ENCODE measurements around the gene GFRA1. TPM values are rescaled to one million over a fixed set of nuclear protein-coding genes. Genes with fewer than 3 reads are reported as not detected.

Gene GFRA1
- total RNA-seq, 2 donors from 2014 or later = 1.6 to 3.1 TPM

GRCh38 chr10:116076621-116077020 is 196.4 kb downstream of the GFRA1 start:
- Mint-ChIP-seq H3K36me3 (ENCODE audit: low read depth) (no peaks in the 10 kb centered on the region), H3K4me3 (no peak overlapping the region), H3K9me3 (no peaks in the 10 kb centered on the region), H3K27ac (no peak overlapping the region), H3K27me3 (ENCODE audit: insufficient read depth) (no peaks in the 10 kb centered on the region), H3K4me1 (no peaks in the 10 kb centered on the region)
- no peak overlapping the region for H3K9ac ChIP-seq (ENCODE audit: extremely low read depth, low read length, poor library complexity, severe bottlenecking)
- TF ChIP-seq CTCF (conservative IDR thresholded peaks at IDR 0.05) = no peak
- H3K9me3 ChIP-seq (ENCODE audit: control insufficient read depth, low read length) = no peaks in the 10 kb centered on the region
- no peak for DNase-seq
- WGBS, 2 experiments (ENCODE audit: insufficient coverage in 1 of 2, insufficient read length in 1 of 2) = 88 to 97% methylated on average over 1 to 2 of the region's 3 CpGs
- no peaks in the 10 kb centered on the region for H3K36me3 ChIP-seq (ENCODE audit: control insufficient read depth, insufficient read depth, low read length)
- H3K27me3 ChIP-seq (ENCODE audit: control insufficient read depth, insufficient read depth, low read length, poor library complexity, severe bottlenecking) = no peaks in the 10 kb centered on the region
- no peak overlapping the region for H3K4me3 ChIP-seq (ENCODE audit: low read length)
- H3K27ac ChIP-seq (ENCODE audit: low read depth, low read length) = no peak overlapping the region
- H3K4me1 ChIP-seq (ENCODE audit: control insufficient read depth, insufficient read depth, low read length) = peaks cover 3% of the 10 kb centered on the region

DNA sequence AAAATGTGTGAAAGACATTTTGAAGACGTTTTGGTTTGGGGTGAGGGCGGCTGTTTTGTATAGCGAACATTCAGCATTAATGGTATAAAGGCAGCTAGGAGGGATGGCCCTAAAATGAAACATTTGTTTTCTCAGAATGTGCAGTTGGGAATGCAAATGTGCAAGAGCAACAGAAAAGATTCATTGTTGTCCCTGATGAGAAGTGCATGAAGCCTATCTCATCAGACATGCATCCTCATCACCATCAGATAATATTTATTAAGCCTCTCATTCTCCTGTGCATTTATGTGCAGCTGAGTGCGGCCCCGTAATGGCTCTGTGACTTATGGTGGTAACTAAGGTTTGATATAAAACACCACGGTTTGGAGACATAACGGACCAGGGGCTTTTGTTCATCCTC is 199.5 kb downstream of the GFRA1 start:
- no peak overlapping the region for H3K4me3 ChIP-seq (ENCODE audit: low read length)
- TF ChIP-seq CTCF (conservative IDR thresholded peaks at IDR 0.05) = no peak

GRCh38 chr10:116073001-116073400 is 200.0 kb downstream of the GFRA1 start:
- Mint-ChIP-seq H3K36me3 (ENCODE audit: low read depth) (no peaks in the 10 kb centered on the region), H3K4me3 (no peak overlapping the region), H3K9me3 (no peaks in the 10 kb centered on the region), H3K4me1 (peaks cover 5% of the 10 kb centered on the region), H3K27ac (no peak overlapping the region), H3K27me3 (ENCODE audit: insufficient read depth) (no peaks in the 10 kb centered on the region)
- DNase-seq = no peak
- Histone ChIP-seq H3K4me3 (ENCODE audit: low read length) (no peak overlapping the region), H3K9ac (ENCODE audit: extremely low read depth, low read length, poor library complexity, severe bottlenecking) (no peak overlapping the region), H3K27me3 (ENCODE audit: control insufficient read depth, insufficient read depth, low read length, poor library complexity, severe bottlenecking) (no peaks in the 10 kb centered on the region), H3K36me3 (ENCODE audit: control insufficient read depth, insufficient read depth, low read length) (no peaks in the 10 kb centered on the region), H3K27ac (ENCODE audit: low read depth, low read length) (no peak overlapping the region), H3K4me1 (ENCODE audit: control insufficient read depth, insufficient read depth, low read length) (no peaks in the 10 kb centered on the region), H3K9me3 (ENCODE audit: control insufficient read depth, low read length) (no peaks in the 10 kb centered on the region)
- TF ChIP-seq CTCF (conservative IDR thresholded peaks at IDR 0.05) = no peak
- 71 to 83% methylated on average over 3 to 5 of the region's 5 CpGs for WGBS, 2 experiments (ENCODE audit: insufficient coverage in 1 of 2, insufficient read length in 1 of 2)

More for the DNA sequence above, 199.5 kb downstream of the GFRA1 start:
- no peak for DNase-seq
- Histone ChIP-seq H3K9me3 (ENCODE audit: control insufficient read depth, low read length) (no peaks in the 10 kb centered on the region), H3K4me1 (ENCODE audit: control insufficient read depth, insufficient read depth, low read length) (no peaks in the 10 kb centered on the region), H3K9ac (ENCODE audit: extremely low read depth, low read length, poor library complexity, severe bottlenecking) (no peak overlapping the region), H3K36me3 (ENCODE audit: control insufficient read depth, insufficient read depth, low read length) (no peaks in the 10 kb centered on the region), H3K27ac (ENCODE audit: low read depth, low read length) (no peak overlapping the region), H3K27me3 (ENCODE audit: control insufficient read depth, insufficient read depth, low read length, poor library complexity, severe bottlenecking) (no peaks in the 10 kb centered on the region)
- Mint-ChIP-seq H3K4me1 (no peaks in the 10 kb centered on the region), H3K4me3 (no peak overlapping the region), H3K9me3 (no peaks in the 10 kb centered on the region), H3K36me3 (ENCODE audit: low read depth) (no peaks in the 10 kb centered on the region), H3K27me3 (ENCODE audit: insufficient read depth) (no peaks in the 10 kb centered on the region), H3K27ac (no peak overlapping the region)
- 90 to 92% methylated on average over 5 to 7 of the region's 7 CpGs for WGBS, 2 experiments (ENCODE audit: insufficient coverage in 1 of 2, insufficient read length in 1 of 2)
